GM19438 (cell line): ENCODE data around the gene MYADML2.
A peak's percentile ranks its signal among the peaks of the same experiment; 100 is the strongest.
"Not testable (repeated sequence)": the region's sequence is repeated elsewhere in the genome, so short reads cannot be mapped to it uniquely, and the experiment has no call there.

Experiments used
- ATAC-seq: cut with Tn5 transposase; IDR thresholded peaks from one replicate; pipeline ENCODE4 v1.9.1; 2021; ENCODE audit warnings: low read depth; ENCODE audit not compliant: unreplicated experiment

MYADML2 gene

GRCh38 chr17:81926451-81927151 lies 20.4 kb downstream of the MYADML2 start:
- peak; percentile 16 for ATAC-seq

GRCh38 chr17:81925860-81926450 lies 21.1 kb downstream of the MYADML2 start:
- no peak for ATAC-seq

DNA sequence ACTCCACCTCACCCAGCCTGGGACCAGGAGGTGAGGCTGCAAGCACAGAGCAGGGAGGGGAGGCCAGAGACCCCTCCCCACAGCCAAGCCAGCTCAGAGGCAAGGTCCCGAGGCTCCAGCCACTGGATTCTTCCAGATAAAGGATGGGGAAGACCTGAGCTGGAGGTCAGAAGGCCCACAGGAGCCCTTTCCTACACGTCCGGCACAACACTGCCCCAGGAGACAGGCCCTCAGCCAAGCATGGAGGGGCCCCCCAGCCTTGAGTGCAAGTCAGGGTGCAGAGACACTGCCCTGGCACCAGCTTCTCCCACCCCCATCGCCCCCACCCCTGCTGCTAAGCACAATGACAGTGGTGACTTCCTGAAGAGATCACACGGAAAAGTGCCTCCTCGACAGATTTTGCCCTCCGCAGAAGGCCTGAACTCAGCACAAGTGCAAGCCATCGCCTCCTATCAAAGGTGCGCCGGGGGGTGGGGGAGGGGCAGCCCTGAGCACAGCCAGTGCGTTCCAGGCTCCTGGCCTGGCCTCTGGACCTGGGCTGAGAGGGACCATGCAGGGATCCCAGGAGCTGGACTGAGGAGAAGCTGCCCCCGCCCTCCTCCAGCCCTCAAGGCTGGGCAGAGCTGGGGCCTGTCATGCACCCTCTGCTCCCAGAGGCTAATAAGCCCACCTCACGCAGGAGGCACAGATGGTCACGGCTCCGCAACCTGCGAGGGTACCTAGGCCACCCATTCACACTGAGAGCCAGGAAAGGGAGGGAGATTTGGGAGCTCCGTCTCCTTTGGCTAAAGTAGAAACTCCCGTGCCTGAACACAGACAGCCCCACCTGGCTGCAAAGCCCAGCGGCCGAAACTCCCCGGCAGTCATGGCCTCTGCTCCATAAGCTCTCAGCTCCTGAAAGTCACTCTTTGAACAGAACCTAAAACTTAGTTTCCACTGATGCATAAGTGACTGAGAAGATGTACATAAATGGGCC lies 22.2 kb downstream of the MYADML2 start:
- ATAC-seq: no peak

GRCh38 chr17:81923302-81924260 lies 23.5 kb downstream of the MYADML2 start:
- no peak for ATAC-seq

DNA sequence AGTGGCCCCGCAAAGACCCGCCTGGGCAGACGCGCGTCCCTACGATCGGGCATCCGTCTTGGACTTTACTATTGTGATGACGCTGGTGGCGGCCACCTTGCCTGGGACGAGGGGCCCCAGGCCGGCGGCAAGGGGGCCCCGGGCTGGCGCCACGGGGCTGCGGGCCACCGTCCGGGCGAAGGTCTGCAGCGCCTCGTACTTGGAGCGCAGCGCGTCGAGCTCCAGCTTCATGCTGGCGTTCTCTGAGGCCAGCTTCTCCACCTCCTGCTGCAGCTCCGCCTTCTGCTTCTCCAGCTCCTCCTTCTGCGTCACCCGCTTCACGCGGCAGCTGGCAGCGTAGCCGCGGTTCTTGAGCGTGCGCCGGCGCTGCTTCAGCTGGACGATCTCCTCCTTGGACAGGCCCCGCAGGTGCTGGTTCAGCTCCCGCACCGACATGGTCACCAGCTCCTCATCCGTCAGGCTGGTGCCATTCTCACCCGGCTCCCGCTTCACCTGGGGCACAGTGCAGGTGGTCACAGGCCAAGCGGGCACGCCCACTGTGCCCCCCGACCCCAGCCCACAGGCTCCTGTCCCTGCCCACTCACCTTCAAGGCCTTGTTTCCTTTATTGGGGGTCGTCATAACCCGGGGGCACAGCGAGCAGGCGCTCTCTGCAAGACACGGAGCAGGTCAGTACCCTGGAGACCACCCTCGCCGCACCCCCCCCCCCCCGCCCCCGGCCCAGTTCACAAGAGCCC lies 24.3 kb downstream of the MYADML2 start:
- no peak for ATAC-seq

DNA sequence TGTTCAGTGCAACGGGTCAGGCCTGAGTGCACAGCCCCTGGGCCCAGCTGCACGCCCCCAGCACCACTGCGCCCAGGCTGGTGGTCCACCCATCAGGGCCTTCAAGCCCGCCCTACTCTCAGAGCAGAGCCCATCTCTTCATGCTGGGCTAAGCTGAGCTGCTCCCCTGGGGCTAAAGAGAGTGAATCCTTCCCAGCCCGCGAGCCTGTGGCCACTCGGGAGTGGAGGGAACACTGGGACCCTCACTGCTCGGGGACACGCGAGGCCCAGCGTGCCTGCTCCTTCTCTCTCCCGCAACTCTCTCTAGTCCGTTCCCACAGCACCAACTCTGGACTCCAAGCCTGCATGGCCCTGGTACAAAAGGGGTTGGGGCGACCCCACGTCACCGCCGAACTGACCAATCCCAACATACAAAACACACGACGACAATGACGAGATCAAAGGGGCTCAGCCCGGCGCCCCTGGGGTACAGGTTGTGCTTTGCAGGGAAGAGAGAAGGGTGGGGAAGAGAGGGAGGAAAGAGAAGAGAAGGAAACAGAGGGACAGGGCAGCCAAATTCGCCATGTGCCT lies 25.0 kb downstream of the MYADML2 start:
- no peak for ATAC-seq

DNA sequence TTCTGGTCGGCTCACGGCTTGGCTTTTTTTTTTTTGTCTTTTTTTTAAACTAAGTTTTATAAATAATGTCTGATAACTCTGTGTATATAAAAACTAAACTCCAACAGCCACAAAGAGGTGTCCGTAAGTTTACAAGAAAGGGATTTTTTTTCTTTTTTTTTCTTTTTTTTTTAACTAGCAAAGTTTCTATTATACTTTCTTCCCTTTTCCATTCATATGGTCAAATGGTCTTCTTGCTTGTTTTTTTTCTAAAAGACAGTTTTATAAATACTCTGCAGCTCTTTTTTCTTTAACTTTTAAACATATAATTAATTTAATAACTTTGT lies 25.5 kb downstream of the MYADML2 start:
- ATAC-seq: no peak

GRCh38 chr17:81920612-81921536 lies 26.2 kb downstream of the MYADML2 start:
- no peak for ATAC-seq

DNA sequence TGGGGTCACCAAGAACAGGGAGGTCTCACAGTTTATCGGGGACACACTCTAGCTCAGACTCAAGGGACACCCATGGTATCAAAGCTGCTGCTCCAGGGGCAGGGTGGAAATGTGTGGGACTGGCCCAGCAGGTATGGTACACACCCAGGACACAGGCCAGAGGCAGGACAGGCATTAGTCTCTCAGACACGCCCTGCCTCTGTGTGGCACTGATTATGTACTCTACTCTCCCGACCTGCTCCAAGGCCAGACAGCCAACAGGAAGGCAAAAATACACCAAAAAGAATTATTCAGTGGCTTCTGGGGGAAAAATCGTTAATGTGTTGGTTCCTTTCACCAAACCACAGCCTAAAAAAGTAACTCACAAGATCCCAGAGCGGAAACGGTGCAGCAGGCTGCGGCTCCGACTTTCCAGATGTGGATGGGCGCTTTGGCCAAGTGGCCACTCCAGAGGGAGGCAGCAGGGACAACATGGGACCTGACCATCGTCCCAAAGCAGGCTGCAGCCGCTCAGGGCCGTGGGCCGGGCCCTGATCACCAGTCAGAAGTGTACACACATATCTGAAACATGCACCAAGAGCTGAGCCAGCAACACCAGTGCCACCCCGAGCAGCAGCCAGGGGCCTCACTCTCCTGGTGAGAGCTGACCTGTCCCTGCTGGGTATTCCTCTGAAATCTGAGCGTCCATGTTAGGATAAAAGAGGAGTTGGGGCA lies 28.0 kb downstream of the MYADML2 start:
- no peak for ATAC-seq

GRCh38 chr17:81918333-81918669 lies 28.7 kb downstream of the MYADML2 start:
- ATAC-seq: not testable (repeated sequence)

- ATAC-seq: no peak
Measured at GRCh38 chr17:81917565-81918332, 29.3 kb downstream of the MYADML2 start, which contains the start of gene SIRT7. SIRT7 (minus strand) TSS chr17:81918176; CDS start chr17:81918131, 45 bp downstream.

DNA sequence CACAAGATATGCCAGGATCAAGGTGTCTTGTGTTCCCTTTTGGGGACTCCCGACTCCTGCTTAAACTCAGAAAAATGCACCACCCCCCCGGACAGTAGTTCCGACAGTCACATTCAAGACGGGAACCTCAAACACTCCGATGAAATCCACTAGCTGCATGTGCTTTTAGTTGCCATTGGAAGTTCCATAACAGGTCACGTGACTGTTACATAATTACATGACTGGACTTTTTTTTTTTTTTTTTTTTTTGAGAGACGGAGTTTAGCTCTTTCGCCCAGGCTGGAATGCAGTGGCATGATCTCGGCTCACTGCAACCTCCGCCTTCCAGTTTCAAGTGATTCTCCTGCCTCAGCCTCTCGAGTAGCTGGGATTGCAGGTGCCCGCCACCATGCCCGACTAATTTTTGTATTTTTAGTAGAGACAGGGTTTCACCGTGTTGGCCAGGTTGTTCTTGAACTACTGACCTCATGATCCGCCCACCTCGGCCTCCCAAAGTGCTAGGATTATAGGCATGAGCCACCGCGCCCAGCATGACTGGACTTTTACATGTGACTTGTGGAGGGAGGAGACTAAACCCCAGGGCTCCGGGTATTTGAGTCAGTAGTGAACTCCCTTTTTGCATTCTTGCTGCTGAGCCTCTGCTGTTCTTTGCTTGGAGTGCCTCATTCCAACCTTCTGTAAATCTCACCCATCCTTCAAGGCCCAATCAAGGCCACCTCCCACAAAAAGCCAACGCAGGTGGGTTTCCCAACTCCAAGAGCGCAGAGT lies 30.6 kb downstream of the MYADML2 start:
- ATAC-seq: no peak

- no peak for ATAC-seq
Measured at GRCh38 chr17:81915331-81915730, 31.7 kb downstream of the MYADML2 start.

DNA sequence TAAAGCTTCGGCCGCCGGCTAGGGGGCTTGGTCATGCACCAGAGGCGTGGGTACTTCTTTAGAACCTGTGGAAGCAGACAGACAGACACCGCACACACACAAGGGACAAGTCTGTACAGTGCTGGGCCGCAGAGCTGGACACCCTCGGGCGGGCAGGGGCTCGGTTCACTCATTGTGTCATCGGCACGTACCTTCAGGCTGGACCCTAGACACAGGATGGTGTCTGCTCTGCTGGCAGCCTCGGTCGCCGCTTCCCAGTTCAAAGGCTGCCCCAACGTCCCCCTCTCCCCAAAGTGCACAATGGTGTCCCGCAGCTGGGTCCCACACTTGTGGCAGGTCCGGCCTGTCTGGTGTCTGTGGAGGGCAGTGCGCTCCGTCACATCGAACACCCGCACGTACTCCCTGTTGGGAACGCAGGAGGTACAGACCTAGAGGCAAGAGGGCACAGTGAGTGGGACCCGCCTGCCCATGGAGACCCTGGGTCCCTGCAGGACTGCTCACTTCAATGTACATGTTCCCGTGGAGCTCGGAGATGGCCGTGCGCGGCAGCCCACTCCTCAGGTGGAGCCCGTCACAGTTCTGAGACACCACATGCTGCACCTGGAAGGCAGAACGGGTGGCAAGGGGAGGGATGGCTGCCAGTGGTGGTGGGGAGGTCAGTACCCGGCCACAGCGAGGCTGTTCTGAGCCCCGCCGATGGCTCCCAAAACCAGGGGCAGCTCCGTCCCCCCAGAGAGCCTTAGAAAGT lies 32.8 kb downstream of the MYADML2 start:
- no peak for ATAC-seq

GRCh38 chr17:81913394-81914102 lies 33.5 kb downstream of the MYADML2 start:
- no peak for ATAC-seq
